Measurements from ENCODE around the gene LIN7C. TPM values are rescaled to one million over a fixed set of nuclear protein-coding genes. Genes with fewer than 3 reads are reported as not detected.

The LIN7C gene
- total and polyA plus RNA-seq, 2 of the 8 experiments (the other 6 are each of a cell fraction or from before 2014, with no cell fraction given): 10.5 to 42.7 TPM

DNA sequence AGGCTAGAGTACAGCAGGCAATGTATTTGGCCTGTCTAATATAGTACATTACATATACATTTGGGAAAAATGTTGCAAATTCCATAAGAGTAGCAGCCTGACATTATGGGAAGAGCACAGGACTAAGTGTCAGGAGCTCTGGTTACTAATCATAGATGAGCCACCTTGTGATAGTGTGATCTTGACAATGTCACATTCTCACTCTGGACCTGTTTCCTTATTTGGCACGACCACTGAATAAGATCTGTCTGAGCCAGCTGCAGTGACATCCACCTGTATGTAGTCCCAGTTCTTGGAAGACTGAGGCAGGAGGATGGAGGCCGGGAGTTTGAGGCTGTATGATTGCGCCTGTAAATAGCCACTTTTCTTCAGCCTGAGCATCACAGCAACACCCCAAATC, 5.7 kb upstream of the LIN7C start:
- Histone ChIP-seq H3K18ac (ENCODE audit: extremely low read depth, low read length) (no peak overlapping the region), H2BK12ac (ENCODE audit: low read depth, low read length) (no peak overlapping the region), H3K4me3 (ENCODE audit: extremely low read depth in 1 of 4, insufficient read depth in 2 of 4, low read depth in 3 of 4, low read length in 4 of 4) (no peak overlapping the region), H3K4me1 (replicated peaks in 1 of 4; ENCODE audit: control insufficient read depth in 3 of 4, insufficient read depth in 4 of 4, low read length in 3 of 4) (peaks cover 0 to 2% (median under 1%) of the 10 kb centered on the region in 4 experiments; a peak in 1 of 7 replicates), H4K5ac (ENCODE audit: insufficient read length, low read depth, low read length) (no peak overlapping the region), H3K27ac (ENCODE audit: low read depth, low read length) (no peak overlapping the region), H3K23me2 (ENCODE audit: low read depth, low read length) (no peaks in the 10 kb centered on the region), H3K4ac (replicated peaks; ENCODE audit: insufficient read length, low read depth, low read length) (no peak overlapping the region), H2AFZ (ENCODE audit: low read length) (no peak overlapping the region), H3K79me1 (ENCODE audit: low read depth, low read length) (no peaks in the 10 kb centered on the region), H3K14ac (ENCODE audit: insufficient read length) (no peak overlapping the region), H2BK120ac (replicated peaks; ENCODE audit: low read depth, low read length) (no peak overlapping the region), H3K36me3 (ENCODE audit: control insufficient read depth in 2 of 4, insufficient read depth in 4 of 4, low read length in 3 of 4) (no peaks in the 10 kb centered on the region), H3K56ac (replicated peaks; ENCODE audit: insufficient read length, low read depth, low read length) (no peak overlapping the region), H4K91ac (replicated peaks; ENCODE audit: insufficient read length, low read length) (no peak overlapping the region), H4K20me1 (replicated peaks in 1 of 2; ENCODE audit: control insufficient read depth in 1 of 2, insufficient read depth in 2 of 2, low read length in 2 of 2) (no peaks in the 10 kb centered on the region), H2BK15ac (ENCODE audit: low read length) (no peak overlapping the region), H4K8ac (ENCODE audit: extremely low read depth, insufficient read depth, low read length) (no peak overlapping the region), H2BK20ac (ENCODE audit: low read length) (no peak overlapping the region), H2AK5ac (ENCODE audit: low read depth, low read length) (0 out of 2 replicates have a peak overlapping the region, but pooled peaks have one; percentile 1), H3K4me2 (ENCODE audit: insufficient read depth in 1 of 2, low read depth in 2 of 2, low read length in 2 of 2) (no peak overlapping the region), H2BK5ac (ENCODE audit: low read depth, low read length) (no peak overlapping the region), H3K9me3 (ENCODE audit: insufficient read depth in 2 of 2, low read depth in 1 of 2, low read length in 1 of 2) (no peaks in the 10 kb centered on the region), H3K27me3 (replicated peaks in 1 of 4; ENCODE audit: control insufficient read depth in 3 of 4, extremely low read depth in 1 of 4, insufficient read depth in 3 of 4, low read length in 3 of 4) (no peaks in the 10 kb centered on the region), H3K23ac (ENCODE audit: insufficient read length) (no peak overlapping the region), H3K79me2 (ENCODE audit: control insufficient read depth in 1 of 2, insufficient read depth in 2 of 2, low read length in 2 of 2) (no peaks in the 10 kb centered on the region), H3K9ac (replicated peaks in 1 of 4; ENCODE audit: extremely low read depth in 1 of 4, low read depth in 3 of 4, low read length in 3 of 4) (no peak overlapping the region)
- POLR2A ChIA-PET (ENCODE audit: partially characterized antibody): no interaction called here
- CTCF ChIA-PET (ENCODE audit: partially characterized antibody): interaction anchor here (0.7 to 1.5 kb wide), 3 partner anchors 10 to 13 kb away, joined by 3 to 5 read pairs (median 4); no protein-coding TSS in a partner anchor
- FAIRE-seq (no peak), DNase-seq (ENCODE audit: low read depth in 1 of 2, low spot score in 2 of 2) (no peak)
- WGBS, 2 experiments (ENCODE audit: extremely low coverage in 1 of 2, insufficient coverage in 1 of 2, insufficient read length in 1 of 2, insufficient replicate concordance in 2 of 2, low coverage in 1 of 2, low lambda C conversion rate in 2 of 2, missing lambda C conversion rate in 1 of 2): 84% methylated on average over 3 of the region's 3 CpGs; no CpG with 5 or more reads in 1 of the 2 experiments
- TF ChIP-seq TAF1 (IDR thresholded peaks at IDR 0.05; ENCODE audit: low read depth, low read length) (no peak), TEAD4 (IDR thresholded peaks at IDR 0.05; ENCODE audit: low read depth, low read length) (no peak), RAD21 (IDR thresholded peaks at IDR 0.05 in 1 of 2, conservative IDR thresholded peaks at IDR 0.05 in 1 of 2; ENCODE audit: low read depth in 2 of 2, low read length in 2 of 2) (no peak), SUZ12 (IDR thresholded peaks at IDR 0.05; ENCODE audit: low read length) (no peak), SAP30 (IDR thresholded peaks at IDR 0.05; ENCODE audit: insufficient read depth, insufficient replicate concordance, low read length) (no peak), CBX8 (IDR thresholded peaks at IDR 0.05; ENCODE audit: borderline replicate concordance, low read depth, low read length) (no peak)
